CD4-positive, alpha-beta T cell (primary cell): ENCODE data around the gene SDHB. TPM values are rescaled to one million over a fixed set of nuclear protein-coding genes. Genes with fewer than 3 reads are reported as not detected.

Experiments used
- ATAC-seq: fragments of 200-7000 bp; cut with Tn5 transposase; one replicate; pipeline ENCODE4 v1.10.0; 2022; ENCODE audit warnings: mild to moderate bottlenecking; ENCODE audit not compliant: poor library complexity
- CTCF ChIA-PET: fragments of 350-600 bp; sonication (Branson Sonifier 250); formaldehyde crosslinking; loops from one replicate; lab custom pipeline; 2021; ENCODE audit warnings: antibody characterized with exemption, inconsistent platforms; lab: Charles Lee
- POLR2A ChIA-PET: fragments of 350-600 bp; sonication (Branson Sonifier 250); formaldehyde crosslinking; loops from one replicate; lab custom pipeline; 2021; ENCODE audit warnings: antibody characterized with exemption, inconsistent platforms; lab: Charles Lee
- DNase-seq, 14 experiments: peaks; one replicate each; pipeline ENCODE4 v3.0.0-alpha.2; 2013 to 2020; ENCODE audit warnings: mixed read lengths in 2 of 14
- H3K27ac ChIP-seq, 2 donors: one replicate each; pipeline versions ENCODE4 v1.5.1 to v1.7.0; 2013; ENCODE audit warnings: low read length in 2 of 2, low read depth in 1 of 2, mild to moderate bottlenecking in 1 of 2
- H3K27me3 ChIP-seq, 2 experiments: 1 replicate in 1 of 2; 2 replicates in 1 of 2; pipeline versions ENCODE4 v1.6.1 to v1.7.0; 2013; ENCODE audit warnings: low read length in 2 of 2, control low read depth in 1 of 2, mild to moderate bottlenecking in 1 of 2, moderate library complexity in 1 of 2; ENCODE audit not compliant: insufficient read depth in 2 of 2, control insufficient read depth in 1 of 2
- H3K36me3 ChIP-seq: one replicate; pipeline ENCODE4 v1.6.1; 2013; ENCODE audit warnings: low read length, control low read depth; ENCODE audit not compliant: insufficient read depth
- H3K4me1 ChIP-seq: one replicate; pipeline ENCODE4 v1.6.1; 2013; ENCODE audit warnings: low read length, control low read depth; ENCODE audit not compliant: insufficient read depth
- H3K4me3 ChIP-seq: one replicate; pipeline ENCODE4 v1.5.1; 2013; ENCODE audit warnings: mild to moderate bottlenecking, low read length, moderate library complexity
- H3K9me3 ChIP-seq, 2 experiments: 1 replicate in 1 of 2; 2 replicates in 1 of 2; pipeline versions ENCODE4 v1.6.1 to v1.7.0; 2013; ENCODE audit warnings: low read length in 2 of 2, mild to moderate bottlenecking in 2 of 2, control low read depth in 1 of 2, moderate library complexity in 1 of 2; ENCODE audit not compliant: control insufficient read depth in 1 of 2, insufficient read depth in 1 of 2
- H3K27ac Mint-ChIP-seq: one replicate; pipeline ENCODE4 v1.8.0; 2020; ENCODE audit warnings: mixed read lengths
- H3K27me3 Mint-ChIP-seq: one replicate; pipeline ENCODE4 v1.8.0; 2021; ENCODE audit warnings: mixed read lengths
- H3K36me3 Mint-ChIP-seq: one replicate; pipeline ENCODE4 v1.8.0; 2021; ENCODE audit warnings: low read depth, mixed read lengths
- H3K4me1 Mint-ChIP-seq: one replicate; pipeline ENCODE4 v1.8.0; 2021; ENCODE audit warnings: low read depth, mixed read lengths
- H3K4me3 Mint-ChIP-seq: one replicate; pipeline ENCODE4 v1.8.0; 2020; ENCODE audit warnings: mild to moderate bottlenecking, mixed read lengths
- H3K9me3 Mint-ChIP-seq: one replicate; pipeline ENCODE4 v1.8.0; 2020; ENCODE audit warnings: mixed read lengths
- CTCF ChIP-seq: fragments of 200-600 bp; IDR thresholded peaks from one replicate; pipeline ENCODE4 v1.8.0; 2022; ENCODE audit warnings: antibody characterized with exemption, mild to moderate bottlenecking
- intact Hi-C, 2 experiments: fragments of 100-400 bp; cut with DNase I in 1 of 2; cut with micrococcal nuclease in 1 of 2; formaldehyde crosslinking; loops; one replicate each; pipeline versions ENCODE4 v1.15.1 to v1.9.0; 2023 to 2025; cut with DNase I, micrococcal nuclease
- total RNA-seq, 174 experiments: library from RNA in 2 of 174; stranded (reverse) in 2 of 174; gene quantifications; one replicate each; pipeline ENCODE4 v1.2.3 and lab custom pipeline; 2021 to 2026

Gene SDHB
- total RNA-seq, 2 experiments from 2014 or later = 53.9 to 56.2 TPM

GRCh38 chr1:16977377-16977776 is 76.5 kb downstream of the SDHB start:
- H3K4me3 Mint-ChIP-seq = no peak overlapping the region
- H3K27me3 Mint-ChIP-seq = peaks cover 12% of the 10 kb centered on the region
- Histone ChIP-seq H3K4me3 (no peak overlapping the region), H3K27me3 (peaks cover 7 to 10% of the 10 kb centered on the region in 2 experiments), H3K36me3 (no peaks in the 10 kb centered on the region), H3K4me1 (peaks cover 14% of the 10 kb centered on the region), H3K27ac (no peak overlapping the region), H3K9me3 (no peaks in the 10 kb centered on the region)
- ChIA-PET CTCF (no interaction called here), POLR2A (no interaction called here)
- no peak for TF ChIP-seq CTCF
- H3K4me1 Mint-ChIP-seq = peaks cover 9% of the 10 kb centered on the region
- DNase-seq (no peak), ATAC-seq (no peak)
- no peak overlapping the region for H3K27ac Mint-ChIP-seq
- H3K9me3 Mint-ChIP-seq = no peaks in the 10 kb centered on the region
- intact Hi-C loops = no loop called here
- H3K36me3 Mint-ChIP-seq = no peaks in the 10 kb centered on the region

- Mint-ChIP-seq H3K36me3 (no peaks in the 10 kb centered on the region), H3K9me3 (no peaks in the 10 kb centered on the region), H3K27me3 (peaks cover 12% of the 10 kb centered on the region), H3K4me3 (no peak overlapping the region), H3K27ac (no peak overlapping the region), H3K4me1 (peaks cover 9% of the 10 kb centered on the region)
- Histone ChIP-seq H3K4me1 (peaks cover 14% of the 10 kb centered on the region), H3K27ac (no peak overlapping the region), H3K27me3 (peaks cover 7 to 10% of the 10 kb centered on the region in 2 experiments), H3K9me3 (no peaks in the 10 kb centered on the region), H3K4me3 (no peak overlapping the region), H3K36me3 (no peaks in the 10 kb centered on the region)
- ChIA-PET CTCF (no interaction called here), POLR2A (no interaction called here)
- no peak for TF ChIP-seq CTCF
- intact Hi-C loops = no loop called here
- ATAC-seq (no peak), DNase-seq (no peak)
Measured at GRCh38 chr1:16976966-16977365, 76.9 kb downstream of the SDHB start.

- no peaks in the 10 kb centered on the region for H3K36me3 Mint-ChIP-seq
- Histone ChIP-seq H3K4me1 (peaks cover 11% of the 10 kb centered on the region), H3K27ac (no peak overlapping the region), H3K27me3 (peaks cover under 1 to 3% of the 10 kb centered on the region in 2 experiments), H3K4me3 (no peak overlapping the region), H3K36me3 (no peaks in the 10 kb centered on the region), H3K9me3 (no peaks in the 10 kb centered on the region)
- intact Hi-C loops = no loop called here
- ATAC-seq = no peak
- no peak for TF ChIP-seq CTCF
- peaks cover 2% of the 10 kb centered on the region for H3K27me3 Mint-ChIP-seq
- H3K9me3 Mint-ChIP-seq = no peaks in the 10 kb centered on the region
- POLR2A ChIA-PET = no interaction called here
- peaks cover 2% of the 10 kb centered on the region for H3K4me1 Mint-ChIP-seq
- DNase-seq = no peak
- H3K4me3 Mint-ChIP-seq = no peak overlapping the region
- H3K27ac Mint-ChIP-seq = no peak overlapping the region
- CTCF ChIA-PET = no interaction called here
Measured at GRCh38 chr1:16975838-16976237, 78.0 kb downstream of the SDHB start.
